Neural progenitor cell (in vitro differentiated cells): ENCODE data around the gene RABEP2.

Experiments used
- EZH2 ChIP-seq: fragments of 200-600 bp; sonication (generic); IDR thresholded peaks from 2 replicates; pipeline ENCODE4 v1.6.1; 2017; ENCODE audit warnings: antibody characterized with exemption, mild to moderate bottlenecking, moderate library complexity
- EZH2phosphoT487 ChIP-seq: fragments of 200-600 bp; sonication (generic); IDR thresholded peaks from 2 replicates; pipeline ENCODE4 v1.6.1; 2017; ENCODE audit warnings: antibody characterized with exemption
- TF ChIP-seq, protein P1 (sequence below): fragments of 200-600 bp; sonication (generic); IDR thresholded peaks from 2 replicates; pipeline ENCODE4 v1.5.1; 2017; ENCODE audit warnings: antibody characterized with exemption, mild to moderate bottlenecking

DNA sequence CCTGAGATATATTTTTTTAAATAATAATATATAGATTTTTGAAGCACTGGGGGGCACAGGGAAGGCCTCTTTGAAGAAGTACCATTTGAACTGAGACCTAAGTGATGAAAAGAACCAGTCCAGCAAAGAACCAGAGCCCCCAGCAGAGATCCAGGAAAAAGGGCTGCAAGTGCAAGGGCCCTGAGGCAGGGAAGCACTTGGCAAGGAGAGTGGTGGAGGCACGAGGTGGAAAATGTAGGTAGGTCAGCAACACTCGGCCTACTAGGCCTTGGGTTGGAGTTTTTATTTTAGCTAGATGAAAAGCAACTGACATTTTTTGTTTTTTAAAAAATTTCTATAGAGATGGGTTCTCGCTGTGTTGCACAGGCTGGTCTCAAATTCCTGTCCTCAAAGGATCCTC lies 5.2 kb upstream of the RABEP2 start:
- TF ChIP-seq, protein P1, sequence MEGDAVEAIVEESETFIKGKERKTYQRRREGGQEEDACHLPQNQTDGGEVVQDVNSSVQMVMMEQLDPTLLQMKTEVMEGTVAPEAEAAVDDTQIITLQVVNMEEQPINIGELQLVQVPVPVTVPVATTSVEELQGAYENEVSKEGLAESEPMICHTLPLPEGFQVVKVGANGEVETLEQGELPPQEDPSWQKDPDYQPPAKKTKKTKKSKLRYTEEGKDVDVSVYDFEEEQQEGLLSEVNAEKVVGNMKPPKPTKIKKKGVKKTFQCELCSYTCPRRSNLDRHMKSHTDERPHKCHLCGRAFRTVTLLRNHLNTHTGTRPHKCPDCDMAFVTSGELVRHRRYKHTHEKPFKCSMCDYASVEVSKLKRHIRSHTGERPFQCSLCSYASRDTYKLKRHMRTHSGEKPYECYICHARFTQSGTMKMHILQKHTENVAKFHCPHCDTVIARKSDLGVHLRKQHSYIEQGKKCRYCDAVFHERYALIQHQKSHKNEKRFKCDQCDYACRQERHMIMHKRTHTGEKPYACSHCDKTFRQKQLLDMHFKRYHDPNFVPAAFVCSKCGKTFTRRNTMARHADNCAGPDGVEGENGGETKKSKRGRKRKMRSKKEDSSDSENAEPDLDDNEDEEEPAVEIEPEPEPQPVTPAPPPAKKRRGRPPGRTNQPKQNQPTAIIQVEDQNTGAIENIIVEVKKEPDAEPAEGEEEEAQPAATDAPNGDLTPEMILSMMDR, result no peak
- TF ChIP-seq EZH2 (no peak), EZH2phosphoT487 (no peak)
